GM23248 (cell line): ENCODE data around the gene ANXA6. TPM values are rescaled to one million over a fixed set of nuclear protein-coding genes. Genes with fewer than 3 reads are reported as not detected.

Experiments
- DNase-seq: peaks from one replicate; pipeline ENCODE4 v3.0.0-alpha.2; 2015
- H2AFZ ChIP-seq: fragments of 200-600 bp; sonication (generic); 2 replicates; pipeline ENCODE4 v1.6.1; 2016; ENCODE audit warnings: antibody characterized with exemption
- H3F3A ChIP-seq: fragments of 200-600 bp; sonication (generic); 2 replicates; pipeline ENCODE4 v1.6.1; 2016; ENCODE audit warnings: mild to moderate bottlenecking, antibody characterized with exemption, mixed run types; ENCODE audit not compliant: insufficient read depth
- H3K27ac ChIP-seq: fragments of 200-600 bp; sonication (generic); 2 replicates; pipeline ENCODE4 v1.5.1; 2016; ENCODE audit warnings: mild to moderate bottlenecking
- H3K27me3 ChIP-seq: fragments of 200-600 bp; sonication (generic); replicated peaks from 2 replicates; pipeline ENCODE4 v1.6.1; 2016; ENCODE audit warnings: mild to moderate bottlenecking; ENCODE audit not compliant: insufficient read depth
- H3K36me3 ChIP-seq: fragments of 200-600 bp; sonication (generic); 2 replicates; pipeline ENCODE4 v1.6.1; 2016; ENCODE audit warnings: low read depth, mild to moderate bottlenecking
- H3K4me1 ChIP-seq: fragments of 200-600 bp; sonication (generic); 2 replicates; pipeline ENCODE4 v1.6.1; 2016; ENCODE audit warnings: mild to moderate bottlenecking; ENCODE audit not compliant: insufficient read depth
- H3K4me2 ChIP-seq: fragments of 200-600 bp; sonication (generic); one replicate; pipeline ENCODE4 v1.6.1; 2016; ENCODE audit warnings: mild to moderate bottlenecking; ENCODE audit not compliant: unreplicated experiment
- H3K4me3 ChIP-seq: fragments of 200-600 bp; sonication (generic); 2 replicates; pipeline ENCODE4 v1.5.1; 2016; ENCODE audit warnings: mild to moderate bottlenecking
- H3K79me2 ChIP-seq: fragments of 200-600 bp; sonication (generic); 2 replicates; pipeline ENCODE4 v1.6.1; 2016; ENCODE audit warnings: mild to moderate bottlenecking; ENCODE audit not compliant: insufficient read depth
- H3K9ac ChIP-seq: fragments of 200-600 bp; sonication (generic); 2 replicates; pipeline ENCODE4 v1.6.1; 2016; ENCODE audit warnings: mild to moderate bottlenecking
- H3K9me2 ChIP-seq: fragments of 200-600 bp; sonication (generic); 2 replicates; pipeline ENCODE4 v1.6.1; 2016; ENCODE audit warnings: mixed run types, mild to moderate bottlenecking, moderate library complexity; ENCODE audit not compliant: insufficient read depth
- H3K9me3 ChIP-seq: fragments of 200-600 bp; sonication (generic); one replicate; pipeline ENCODE4 v1.6.1; 2017; ENCODE audit warnings: low read depth
- H4K20me1 ChIP-seq: fragments of 200-600 bp; sonication (generic); 2 replicates; pipeline ENCODE4 v1.6.0; 2016; ENCODE audit not compliant: insufficient read depth
- EZH2 ChIP-seq: fragments of 200-600 bp; sonication (generic); IDR thresholded peaks from 2 replicates; pipeline ENCODE4 v1.6.1; 2018; ENCODE audit warnings: antibody characterized with exemption, mild to moderate bottlenecking; ENCODE audit not compliant: insufficient read depth, poor library complexity, severe bottlenecking
- EZH2phosphoT487 ChIP-seq: fragments of 200-600 bp; sonication (generic); IDR thresholded peaks from 2 replicates; pipeline ENCODE4 v1.6.1; 2018; ENCODE audit warnings: antibody characterized with exemption, moderate library complexity, mild to moderate bottlenecking, low read depth; ENCODE audit not compliant: insufficient read depth
- WGBS, 2 experiments: methylation state at CpG; one replicate each; pipeline ENCODE4 v1.1.6; 2015 to 2017; ENCODE audit warnings: low lambda C conversion rate in 2 of 2, low coverage in 1 of 2; ENCODE audit errors: missing lambda C conversion rate in 2 of 2; 5-methylcytosine and 5-hydroxymethylcytosine counted together
- in situ Hi-C: fragments of 300-500 bp; cut with MboI; formaldehyde crosslinking; loops from 2 replicates; pipeline ENCODE4 v1.15.0; 2020
- polyA plus RNA-seq: library from polyadenylated mRNA; unstranded; fragments of >200 nt; fragmentation: Nextera tagmentation; extraction: Ambion mirVana; gene quantifications from 2 replicates; pipeline ENCODE4 v1.2.1, GENCODE V29; 2016
- total RNA-seq: library from RNA; depleted of rRNA; stranded (reverse); fragments of >200 nt; shearing (Covaris generic); gene quantifications from 2 replicates; pipeline ENCODE4 v1.2.3, GENCODE V29; 2014

The ANXA6 gene
- total and polyA plus RNA-seq, 2 experiments from 2014 or later, result 183 to 409 TPM

GRCh38 chr5:151086192-151086869, 71.2 kb downstream of the ANXA6 start:
- no peak for DNase-seq
- H3K9me2 ChIP-seq, result no peaks in the 10 kb centered on the region
- no peaks in the 10 kb centered on the region for H3K36me3 ChIP-seq
- H3K4me2 ChIP-seq, result no peak overlapping the region
- H3K27ac ChIP-seq, result no peak overlapping the region
- peaks cover 9% of the 10 kb centered on the region; the same call in 1 of the 2 replicates for H3F3A ChIP-seq
- H3K4me3 ChIP-seq, result no peak overlapping the region
- H3K9ac ChIP-seq, result no peak overlapping the region
- H2AFZ ChIP-seq, result no peak overlapping the region
- H3K27me3 ChIP-seq, result no peaks in the 10 kb centered on the region
- H3K4me1 ChIP-seq, result 0 out of 2 replicates have a peak, but pooled peaks cover 4% of the 10 kb centered on the region
- no peaks in the 10 kb centered on the region for H3K9me3 ChIP-seq
- no peaks in the 10 kb centered on the region for H4K20me1 ChIP-seq
- H3K79me2 ChIP-seq, result peaks cover 6% of the 10 kb centered on the region; the same call in 1 of the 2 replicates
- TF ChIP-seq EZH2, result no peak
- no peak for TF ChIP-seq EZH2phosphoT487
- in situ Hi-C loops, result no loop called here
- WGBS, 2 experiments, result 86 to 93% methylated on average over 6 of the region's 6 CpGs

GRCh38 chr5:151085517-151086041, 72.0 kb downstream of the ANXA6 start:
- Histone ChIP-seq H3K4me2 (no peak overlapping the region), H3K9ac (no peak overlapping the region)

GRCh38 chr5:151084363-151084762, 73.2 kb downstream of the ANXA6 start:
- H3K4me3 ChIP-seq, result no peak overlapping the region
- no peaks in the 10 kb centered on the region for H3K9me3 ChIP-seq
- no peak overlapping the region for H3K27ac ChIP-seq
- H3K9me2 ChIP-seq, result no peaks in the 10 kb centered on the region
- peaks cover 19% of the 10 kb centered on the region for H3K79me2 ChIP-seq
- H3K9ac ChIP-seq, result no peak overlapping the region
- no peak overlapping the region for H3K4me2 ChIP-seq
- peaks cover 18% of the 10 kb centered on the region for H3F3A ChIP-seq
- in situ Hi-C loops, result no loop called here
- peaks cover 11% of the 10 kb centered on the region for H3K4me1 ChIP-seq
- 94 to 96% methylated on average over 7 of the region's 7 CpGs for WGBS, 2 experiments
- no peak overlapping the region for H2AFZ ChIP-seq
- H3K27me3 ChIP-seq, result no peaks in the 10 kb centered on the region
- no peak for DNase-seq
- H4K20me1 ChIP-seq, result no peaks in the 10 kb centered on the region
- no peaks in the 10 kb centered on the region for H3K36me3 ChIP-seq
- TF ChIP-seq EZH2phosphoT487 (no peak), EZH2 (no peak)

More at GRCh38 chr5:151085517-151086041, 72.0 kb downstream of the ANXA6 start:
- no peak overlapping the region for H3K4me3 ChIP-seq
- H3K4me1 ChIP-seq, result 0 out of 2 replicates have a peak, but pooled peaks cover 4% of the 10 kb centered on the region
- H4K20me1 ChIP-seq, result no peaks in the 10 kb centered on the region
- H3F3A ChIP-seq, result peaks cover 9% of the 10 kb centered on the region; the same call in 1 of the 2 replicates
- WGBS, 2 experiments, result 32 to 34% methylated on average over 9 of the region's 9 CpGs
- H3K9me2 ChIP-seq, result no peaks in the 10 kb centered on the region
- no peak overlapping the region for H3K27ac ChIP-seq
- DNase-seq, result no peak
- no peaks in the 10 kb centered on the region for H3K27me3 ChIP-seq
- H3K79me2 ChIP-seq, result peaks cover 9% of the 10 kb centered on the region; the same call in 1 of the 2 replicates
- no peak for TF ChIP-seq EZH2phosphoT487
- no peak for TF ChIP-seq EZH2
- in situ Hi-C loops, result no loop called here
- H3K9me3 ChIP-seq, result no peaks in the 10 kb centered on the region
- H2AFZ ChIP-seq, result peak overlapping the region; percentile 39
- no peaks in the 10 kb centered on the region for H3K36me3 ChIP-seq

- H3K36me3 ChIP-seq, result no peaks in the 10 kb centered on the region
- no peak overlapping the region for H3K4me3 ChIP-seq
- peaks cover 31% of the 10 kb centered on the region for H3K79me2 ChIP-seq
- no peak overlapping the region for H3K4me2 ChIP-seq
- H3K4me1 ChIP-seq, result peaks cover 17% of the 10 kb centered on the region
- H3K27ac ChIP-seq, result no peak overlapping the region
- no peak overlapping the region for H3K9ac ChIP-seq
- DNase-seq, result no peak
- H2AFZ ChIP-seq, result no peak overlapping the region
- no peaks in the 10 kb centered on the region for H3K9me3 ChIP-seq
- in situ Hi-C loops, result no loop called here
- no peaks in the 10 kb centered on the region for H3K9me2 ChIP-seq
- no peaks in the 10 kb centered on the region for H3K27me3 ChIP-seq
- no peaks in the 10 kb centered on the region for H4K20me1 ChIP-seq
- 96 to 97% methylated on average over 3 of the region's 3 CpGs for WGBS, 2 experiments
- no peak for TF ChIP-seq EZH2
- TF ChIP-seq EZH2phosphoT487, result no peak
- H3F3A ChIP-seq, result peaks cover 19% of the 10 kb centered on the region
Measured at GRCh38 chr5:151083081-151083676, 74.4 kb downstream of the ANXA6 start.
